NCI-H1105 treated with DMSO at 0.1 percent for 48 hours (cell line): Measurements from ENCODE around the gene GIT1.
A peak's percentile ranks its signal among the peaks of the same experiment; 100 is the strongest.
"Not testable (repeated sequence)": the region's sequence is repeated elsewhere in the genome, so short reads cannot be mapped to it uniquely, and the experiment has no call there.

Experiments
- DNase-seq: peaks from one replicate; lab custom pipeline; 2025; lab: John Stamatoyannopoulos, UW

Gene GIT1

GRCh38 chr17:29567554-29568330 lies 21.7 kb downstream of the GIT1 start:
- DNase-seq = peak; percentile 48

GRCh38 chr17:29567304-29567553 lies 22.2 kb downstream of the GIT1 start:
- no peak for DNase-seq

GRCh38 chr17:29566473-29567303 lies 22.8 kb downstream of the GIT1 start, which contains the start of gene ABHD15:
TSS of gene ABHD15 (minus strand) at chr17:29567037. CDS start at chr17:29566966, 71 bp downstream.
- peak; percentile 58 for DNase-seq

GRCh38 chr17:29565643-29566472 lies 23.6 kb downstream of the GIT1 start:
- peak; percentile 83 for DNase-seq

- DNase-seq = no peak
Measured at GRCh38 chr17:29563816-29564215, 25.6 kb downstream of the GIT1 start.

GRCh38 chr17:29562615-29563014 lies 26.8 kb downstream of the GIT1 start:
- no peak for DNase-seq

- no peak for DNase-seq
Measured at GRCh38 chr17:29561554-29562517, 27.6 kb downstream of the GIT1 start.

GRCh38 chr17:29560316-29560715 lies 29.1 kb downstream of the GIT1 start:
- no peak for DNase-seq

GRCh38 chr17:29559640-29560039 lies 29.8 kb downstream of the GIT1 start:
- no peak for DNase-seq

- DNase-seq = not testable (repeated sequence)
Measured at GRCh38 chr17:29558139-29558538, 31.3 kb downstream of the GIT1 start.

GRCh38 chr17:29557739-29558116 lies 31.7 kb downstream of the GIT1 start:
- DNase-seq = no peak

GRCh38 chr17:29557085-29557738 lies 32.2 kb downstream of the GIT1 start:
- DNase-seq = no peak

GRCh38 chr17:29555840-29556239 lies 33.6 kb downstream of the GIT1 start:
- DNase-seq = no peak

GRCh38 chr17:29549177-29549923 lies 40.1 kb downstream of the GIT1 start:
- DNase-seq = peak; percentile 16

- DNase-seq = no peak
Measured at GRCh38 chr17:29546830-29547229, 42.6 kb downstream of the GIT1 start.

GRCh38 chr17:29546085-29546484 lies 43.4 kb downstream of the GIT1 start:
- no peak for DNase-seq

- DNase-seq = no peak
Measured at GRCh38 chr17:29544066-29544465, 45.4 kb downstream of the GIT1 start.

GRCh38 chr17:29533976-29534375 lies 55.5 kb downstream of the GIT1 start:
- DNase-seq = no peak

GRCh38 chr17:29526322-29526721 lies 63.1 kb downstream of the GIT1 start:
- DNase-seq = no peak

- no peak for DNase-seq
Measured at GRCh38 chr17:29524692-29525091, 64.8 kb downstream of the GIT1 start.
